HG03378 (cell line): Measurements from ENCODE around the gene ZNF367.
A peak's percentile ranks its signal among the peaks of the same experiment; 100 is the strongest.

Source experiments
- ATAC-seq: cut with Tn5 transposase; IDR thresholded peaks from one replicate; pipeline ENCODE4 v1.9.1; 2021; ENCODE audit warnings: mild to moderate bottlenecking, moderate library complexity; ENCODE audit not compliant: unreplicated experiment

ZNF367 gene

GRCh38 chr9:96408409-96409280, 9.5 kb downstream of the ZNF367 start:
- ATAC-seq = no peak

- ATAC-seq = no peak
These were observed 17.8 kb downstream of the ZNF367 start for GRCh38 chr9:96400132-96400910.

GRCh38 chr9:96399325-96399633, 18.9 kb downstream of the ZNF367 start:
- ATAC-seq = no peak

GRCh38 chr9:96398582-96399324, 19.4 kb downstream of the ZNF367 start:
- peak; percentile 58 for ATAC-seq

GRCh38 chr9:96395964-96396363, 22.2 kb downstream of the ZNF367 start:
- no peak for ATAC-seq

- ATAC-seq = no peak
These were observed 23.2 kb downstream of the ZNF367 start for GRCh38 chr9:96394832-96395496.

GRCh38 chr9:96392263-96392662, 25.9 kb downstream of the ZNF367 start:
- no peak for ATAC-seq

- no peak for ATAC-seq
These were observed 27.0 kb downstream of the ZNF367 start for GRCh38 chr9:96391021-96391765.

GRCh38 chr9:96388144-96388543, 30.0 kb downstream of the ZNF367 start:
- no peak for ATAC-seq

GRCh38 chr9:96386157-96386556, 32.0 kb downstream of the ZNF367 start:
- ATAC-seq = no peak

GRCh38 chr9:96383165-96383942, 34.8 kb downstream of the ZNF367 start, which contains the start of gene SLC35D2:
TSS of gene SLC35D2 (minus strand) at chr9:96383711. CDS start at chr9:96383634, 77 bp downstream.
- ATAC-seq = no peak

GRCh38 chr9:96382839-96383164, 35.4 kb downstream of the ZNF367 start:
- no peak for ATAC-seq

GRCh38 chr9:96382175-96382574, 36.0 kb downstream of the ZNF367 start:
- ATAC-seq = no peak

GRCh38 chr9:96381696-96382095, 36.5 kb downstream of the ZNF367 start:
- no peak for ATAC-seq

- no peak for ATAC-seq
These were observed 37.0 kb downstream of the ZNF367 start for GRCh38 chr9:96381125-96381524.

- no peak for ATAC-seq
These were observed 38.7 kb downstream of the ZNF367 start for GRCh38 chr9:96379461-96379860.

GRCh38 chr9:96378187-96378586, 40.0 kb downstream of the ZNF367 start:
- no peak for ATAC-seq

GRCh38 chr9:96376891-96377874, 41.0 kb downstream of the ZNF367 start:
- ATAC-seq = no peak
